ENCODE data around the gene SHD. TPM values are rescaled to one million over a fixed set of nuclear protein-coding genes. Genes with fewer than 3 reads are reported as not detected.
A peak's percentile ranks its signal among the peaks of the same experiment; 100 is the strongest.
"Not testable (repeated sequence)": the region's sequence is repeated elsewhere in the genome, so short reads cannot be mapped to it uniquely, and the experiment has no call there.

The SHD gene
- total and polyA plus RNA-seq, 2 experiments from 2014 or later = 1.8 to 8.0 TPM

- no peak for TF ChIP-seq ETS1 (IDR thresholded peaks at IDR 0.05)
- TF ChIP-seq CREB1 (CRISPR knock-in tag; IDR thresholded peaks at IDR 0.05; ENCODE audit: low read depth) = no peak
- no peak for TF ChIP-seq NANOG (IDR thresholded peaks at IDR 0.05; ENCODE audit: borderline replicate concordance)
- TF ChIP-seq CTCF (conservative IDR thresholded peaks at IDR 0.05; ENCODE audit: low read depth in 2 of 2) = no peak
Observed at GRCh38 chr19:4284974-4285373, 5.9 kb downstream of the SHD start (continued).

- H3K36me3 Mint-ChIP-seq (ENCODE audit: low read depth); H3K9me2 ChIP-seq (ENCODE audit: insufficient read depth); H3K4me1 ChIP-seq (ENCODE audit: insufficient read depth); DNase-seq (ENCODE audit: low spot score); H3K79me2 ChIP-seq (replicated peaks; ENCODE audit: insufficient read depth); H3K4me3 Mint-ChIP-seq; H3K4me3 ChIP-seq; H3K36me3 ChIP-seq (ENCODE audit: insufficient read depth); H4K20me1 ChIP-seq (replicated peaks; ENCODE audit: insufficient read depth); H3F3A ChIP-seq (replicated peaks; ENCODE audit: low read depth); ATAC-seq; H3K4me2 ChIP-seq; H3K27ac ChIP-seq (ENCODE audit: low read depth); H3K4me1 Mint-ChIP-seq; H2AFZ ChIP-seq; H3K27ac Mint-ChIP-seq; H3K9me3 Mint-ChIP-seq: not testable (repeated sequence)
- peaks cover 15% of the 10 kb centered on the region for H3K27me3 Mint-ChIP-seq (ENCODE audit: insufficient read depth, low read depth, poor library complexity)
- H3K27me3 ChIP-seq (ENCODE audit: insufficient read depth) = peaks cover 12% of the 10 kb centered on the region
Observed at GRCh38 chr19:4286141-4286540, 7.1 kb downstream of the SHD start.

- Mint-ChIP-seq H3K9me3 (no peaks in the 10 kb centered on the region), H3K27ac (no peak overlapping the region), H3K27me3 (ENCODE audit: insufficient read depth, low read depth, poor library complexity) (peaks cover 3% of the 10 kb centered on the region), H3K4me1 (peaks cover 4% of the 10 kb centered on the region; the same call in 1 of the 3 replicates), H3K4me3 (no peak overlapping the region), H3K36me3 (ENCODE audit: low read depth) (no peaks in the 10 kb centered on the region)
- Histone ChIP-seq H3K79me2 (replicated peaks; ENCODE audit: insufficient read depth) (no peaks in the 10 kb centered on the region), H3K36me3 (ENCODE audit: insufficient read depth) (no peaks in the 10 kb centered on the region), H3K9me2 (ENCODE audit: insufficient read depth) (no peaks in the 10 kb centered on the region), H3K4me3 (no peak overlapping the region), H3F3A (replicated peaks; ENCODE audit: low read depth) (no peaks in the 10 kb centered on the region), H3K27me3 (ENCODE audit: insufficient read depth) (no peaks in the 10 kb centered on the region), H3K4me1 (ENCODE audit: insufficient read depth) (no peaks in the 10 kb centered on the region), H4K20me1 (replicated peaks; ENCODE audit: insufficient read depth) (no peaks in the 10 kb centered on the region), H2AFZ (no peak overlapping the region), H3K27ac (ENCODE audit: low read depth) (no peak overlapping the region), H3K4me2 (no peak overlapping the region)
- DNase-seq (ENCODE audit: low spot score) (peak; percentile 59), ATAC-seq (peak; percentile 16)
- TF ChIP-seq POLR2AphosphoS5 (IDR thresholded peaks at IDR 0.05; ENCODE audit: low read depth) = no peak
- no peak for TF ChIP-seq ZNF114 (CRISPR knock-in tag; IDR thresholded peaks at IDR 0.05)
- no peak for TF ChIP-seq JUNB (IDR thresholded peaks at IDR 0.05; ENCODE audit: unreplicated experiment)
- no peak for TF ChIP-seq EZH2phosphoT487 (IDR thresholded peaks at IDR 0.05; ENCODE audit: unreplicated experiment)
- no peak for TF ChIP-seq CREB1 (CRISPR knock-in tag; IDR thresholded peaks at IDR 0.05; ENCODE audit: low read depth)
Observed at GRCh38 chr19:4288091-4288777, 9.2 kb downstream of the SHD start.

Data from GM23338 (cell line).